IPS-18c (cell line): ENCODE results near the gene CHST13.
"Not testable (repeated sequence)": the region's sequence is repeated elsewhere in the genome, so short reads cannot be mapped to it uniquely, and the experiment has no call there.

Source experiments
- H3K4me3 ChIP-seq: 2 replicates; pipeline ENCODE4 v1.7.0; 2013; ENCODE audit warnings: low read depth, mild to moderate bottlenecking, low read length, moderate library complexity; ENCODE audit not compliant: insufficient read depth
- H3K9me3 ChIP-seq: one replicate; pipeline ENCODE4 v1.6.1; 2013; ENCODE audit warnings: mild to moderate bottlenecking, low read length, moderate library complexity; ENCODE audit not compliant: control insufficient read depth, insufficient read depth

CHST13 gene

DNA sequence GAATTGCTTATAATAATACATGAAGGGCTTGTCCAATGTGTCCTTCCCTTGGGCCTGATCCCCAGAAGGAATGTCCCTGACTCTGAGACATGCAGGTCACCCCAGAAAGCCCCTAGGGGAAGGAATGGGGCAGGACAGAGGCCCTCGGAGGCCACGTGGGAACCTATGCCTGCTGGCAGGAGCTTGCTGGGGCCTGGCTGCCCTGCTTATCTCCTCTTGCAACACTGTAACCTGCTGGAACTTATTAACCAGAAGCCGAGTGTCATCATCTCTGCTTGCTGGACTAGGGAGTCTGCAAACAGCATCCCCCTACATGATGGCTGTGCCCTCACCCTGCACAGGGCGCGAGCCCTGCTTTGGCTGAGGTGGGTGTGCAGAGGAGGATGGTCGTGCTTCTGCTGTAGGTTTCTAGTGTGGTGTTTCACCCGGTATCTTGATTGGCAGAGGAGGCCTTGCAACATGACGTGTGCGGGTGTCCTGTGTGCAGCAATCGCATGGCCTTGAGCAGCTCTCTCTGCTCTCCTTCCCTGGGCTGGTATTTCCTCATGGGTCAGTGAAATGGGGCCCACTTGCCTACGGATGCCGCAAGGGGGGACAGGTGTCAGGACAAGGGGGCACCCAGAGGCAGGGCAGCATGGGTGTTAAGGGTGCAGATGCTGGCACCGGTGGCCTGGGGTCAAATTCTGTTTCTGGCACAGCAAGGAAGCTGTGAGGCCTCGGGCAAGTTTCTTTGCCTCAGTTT, 5.0 kb downstream of the CHST13 start:
- H3K9me3 ChIP-seq = no peaks in the 10 kb centered on the region
- no peak overlapping the region; the same call in 1 of the 2 replicates for H3K4me3 ChIP-seq

DNA sequence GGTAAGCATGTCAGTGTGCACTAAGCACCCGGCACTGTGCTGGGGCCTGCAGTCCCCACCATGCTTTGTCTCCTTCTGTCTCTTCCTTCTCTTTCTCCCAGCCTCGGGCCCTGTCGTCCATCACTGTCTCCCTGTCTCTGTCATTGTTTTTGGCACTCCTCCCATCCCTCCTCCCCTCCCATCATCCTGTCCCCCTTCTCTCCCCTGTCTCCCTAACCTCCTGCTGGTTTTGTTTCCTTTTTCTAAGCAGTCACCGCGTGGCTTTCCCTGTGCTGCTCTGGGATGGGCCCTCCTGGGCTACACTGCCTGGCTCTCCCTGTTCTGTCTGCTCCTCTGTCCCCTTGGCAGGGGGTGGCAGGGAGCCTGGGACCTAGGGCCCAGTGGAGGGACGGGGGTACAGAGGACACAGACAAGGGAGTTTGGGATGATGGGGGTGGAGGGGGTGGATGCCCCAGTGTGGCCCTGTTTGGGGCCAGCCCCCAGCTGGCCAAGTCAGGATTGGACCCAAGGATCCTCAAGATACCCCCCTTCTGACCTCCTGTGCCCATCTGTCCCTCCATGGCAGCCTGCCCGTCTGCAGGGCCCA, 5.7 kb downstream of the CHST13 start:
- H3K4me3 ChIP-seq = no peak overlapping the region

DNA sequence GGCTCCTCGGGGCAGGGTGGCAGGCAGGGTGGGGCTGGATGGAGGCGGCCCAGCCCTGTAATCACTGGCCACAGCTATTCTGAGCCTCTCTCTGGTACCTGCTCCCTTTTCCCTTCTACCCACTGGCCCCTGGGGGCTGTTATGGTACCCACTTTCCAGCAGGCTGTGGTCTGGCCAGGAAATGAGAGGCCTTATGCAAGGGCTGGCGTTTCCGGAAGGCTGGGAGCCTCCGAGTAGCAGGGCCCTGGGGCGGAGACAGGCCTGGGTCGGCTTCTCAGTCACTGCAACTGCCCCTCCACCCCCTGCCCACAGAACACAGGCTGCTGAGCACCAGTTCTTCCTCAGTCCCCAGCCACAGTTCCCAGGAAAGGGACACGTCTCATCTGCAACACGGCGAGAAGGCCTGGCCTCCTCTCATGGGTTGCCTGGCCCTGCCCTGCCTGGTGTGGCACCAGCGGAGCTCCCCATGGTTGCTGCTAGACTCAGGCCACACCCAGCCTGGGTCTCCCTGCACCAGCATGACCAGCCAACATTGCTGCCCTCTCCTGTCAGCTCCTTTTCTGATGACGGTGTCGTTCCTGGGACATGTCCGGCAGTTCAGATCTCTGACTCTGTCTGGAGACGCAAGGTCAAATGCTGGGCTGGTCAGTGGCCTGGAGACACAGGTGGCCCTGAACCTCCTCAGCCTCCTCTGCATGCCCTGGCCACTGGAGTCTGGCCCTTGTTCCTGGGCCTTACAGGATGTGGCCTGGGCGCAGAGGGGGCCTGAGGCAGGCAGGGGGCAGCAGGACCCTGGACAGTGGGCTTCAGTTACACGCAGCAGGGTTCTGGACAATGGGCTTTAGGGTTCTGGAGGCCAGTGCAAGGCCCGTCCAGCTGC, 6.5 kb downstream of the CHST13 start:
- no peaks in the 10 kb centered on the region for H3K9me3 ChIP-seq
- H3K4me3 ChIP-seq = no peak overlapping the region

More for the DNA sequence above, 5.7 kb downstream of the CHST13 start:
- no peaks in the 10 kb centered on the region for H3K9me3 ChIP-seq

DNA sequence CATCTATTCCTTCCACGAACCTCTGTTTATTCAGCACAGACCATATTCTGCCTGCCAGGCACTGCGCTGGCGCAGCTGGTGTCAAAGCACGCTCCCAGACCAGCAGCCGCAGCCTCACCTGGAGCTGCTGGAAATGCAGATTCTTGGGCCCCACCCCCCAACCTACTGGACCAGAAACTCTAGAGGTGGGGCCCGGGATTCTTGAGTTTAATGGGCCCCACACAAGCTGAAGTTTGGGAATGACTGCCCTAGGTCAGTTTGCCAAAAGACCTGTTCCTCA, 7.0 kb downstream of the CHST13 start:
- no peak overlapping the region for H3K4me3 ChIP-seq
- no peaks in the 10 kb centered on the region for H3K9me3 ChIP-seq

DNA sequence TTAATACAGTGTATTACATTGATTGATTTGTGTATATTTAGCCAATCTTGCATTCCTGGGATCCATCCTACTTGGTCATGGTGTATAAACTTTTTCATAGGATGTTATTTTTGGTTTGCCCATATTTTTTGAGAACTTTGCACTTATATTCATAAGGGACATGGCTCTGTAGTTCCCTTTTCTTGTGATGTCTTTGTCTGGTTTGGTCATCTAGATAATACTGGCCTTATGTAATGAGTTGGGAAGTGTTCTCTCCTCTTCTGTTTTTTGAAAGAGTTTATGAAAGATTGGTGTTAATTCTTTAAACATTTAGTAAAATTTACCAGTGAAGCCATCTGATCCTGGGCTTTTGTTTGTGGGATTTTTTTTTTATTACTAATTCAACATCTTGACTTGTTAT, 9.6 kb downstream of the CHST13 start:
- Histone ChIP-seq H3K9me3 (no peaks in the 10 kb centered on the region), H3K4me3 (no peak overlapping the region)

DNA sequence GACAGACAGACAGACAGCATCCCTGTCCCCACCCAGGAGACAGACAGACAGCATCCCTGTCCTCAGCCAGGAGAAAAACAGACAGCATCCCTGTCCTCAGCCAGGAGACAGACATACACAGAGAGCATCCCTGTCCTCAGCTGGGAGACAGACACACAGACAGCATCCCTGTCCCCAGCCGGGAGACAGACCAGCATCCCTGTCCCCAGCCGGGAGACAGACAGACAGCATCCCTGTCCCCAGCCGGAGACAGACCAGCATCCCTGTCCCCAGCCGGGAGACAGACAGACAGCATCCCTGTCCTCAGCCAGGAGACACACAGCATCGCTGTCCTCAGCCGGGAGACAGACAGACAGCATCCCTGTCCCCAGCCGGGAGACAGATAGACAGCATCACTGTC, 10.8 kb downstream of the CHST13 start:
- not testable (repeated sequence) for H3K4me3 ChIP-seq, H3K9me3 ChIP-seq

DNA sequence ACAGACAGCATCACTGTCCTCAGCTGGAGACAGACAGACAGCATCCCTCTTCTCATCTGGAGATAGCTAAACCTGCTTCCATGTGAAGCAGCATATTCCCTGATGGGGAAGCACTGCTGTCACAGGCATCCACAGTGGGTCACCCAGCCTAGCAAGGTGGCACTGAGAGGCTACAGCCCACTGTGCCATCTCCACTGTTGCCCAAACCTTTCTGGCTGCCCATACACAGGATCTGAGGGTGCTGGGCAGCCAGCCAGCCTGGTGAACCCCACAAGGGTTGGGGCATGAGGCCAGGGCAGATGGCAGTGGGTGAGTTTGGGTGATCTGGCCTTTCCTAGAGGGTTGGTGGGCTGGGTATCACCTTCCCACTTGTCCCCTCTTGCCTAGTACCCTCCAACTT, 11.7 kb downstream of the CHST13 start:
- no peak overlapping the region for H3K4me3 ChIP-seq
- no peaks in the 10 kb centered on the region for H3K9me3 ChIP-seq

DNA sequence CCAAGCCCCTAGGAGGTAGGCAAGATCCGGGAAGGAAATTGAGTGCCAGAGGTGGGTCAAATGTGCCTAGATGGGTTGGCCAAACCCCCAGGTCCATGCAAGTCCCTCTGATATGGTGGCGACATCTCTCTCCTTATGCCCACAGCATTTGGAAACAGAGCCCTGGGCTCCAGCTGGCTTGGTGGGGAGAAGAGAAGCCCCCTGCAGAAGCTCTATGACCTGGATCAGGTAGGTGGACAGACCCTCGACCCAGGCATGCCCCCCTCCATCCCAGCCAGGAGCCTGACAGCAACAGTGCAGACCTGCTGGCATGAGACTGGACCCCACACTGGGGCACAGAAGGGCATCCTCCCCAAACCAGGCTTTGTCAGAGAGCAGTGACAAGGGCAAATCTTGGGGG, 12.2 kb downstream of the CHST13 start:
- peaks cover 1% of the 10 kb centered on the region for H3K9me3 ChIP-seq
- no peak overlapping the region for H3K4me3 ChIP-seq

DNA sequence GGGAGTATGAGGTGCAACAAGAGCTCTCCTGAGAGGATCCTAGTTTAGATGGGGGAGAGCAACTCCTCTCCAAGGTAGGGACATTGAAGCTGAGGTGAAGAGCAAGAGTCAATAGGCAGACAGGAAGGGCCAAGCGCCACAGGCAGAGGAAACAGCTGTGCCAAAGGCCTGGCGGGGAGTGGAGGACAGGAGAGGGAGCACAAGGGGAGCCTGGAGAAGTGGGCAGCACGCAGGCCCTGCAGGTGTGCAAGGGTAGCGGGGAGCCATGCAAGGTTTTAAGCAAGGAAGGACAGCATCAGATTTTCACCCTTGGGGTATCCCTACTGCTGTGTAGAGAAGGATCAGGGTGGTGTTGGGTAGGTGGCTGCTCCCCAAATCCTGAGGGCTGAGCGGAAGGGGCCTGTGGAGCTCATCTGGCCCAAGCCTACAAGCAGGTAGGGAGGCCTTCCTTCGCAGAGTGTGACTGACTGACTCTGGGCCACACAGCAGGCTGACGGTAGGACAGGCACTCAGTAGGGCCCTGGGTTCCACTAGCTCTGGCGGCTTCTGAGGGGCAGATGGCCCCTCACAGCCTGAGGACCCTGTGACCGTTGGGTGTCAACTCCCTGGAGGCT, 13.3 kb downstream of the CHST13 start:
- Histone ChIP-seq H3K4me3 (no peak overlapping the region), H3K9me3 (peaks cover 2% of the 10 kb centered on the region)

DNA sequence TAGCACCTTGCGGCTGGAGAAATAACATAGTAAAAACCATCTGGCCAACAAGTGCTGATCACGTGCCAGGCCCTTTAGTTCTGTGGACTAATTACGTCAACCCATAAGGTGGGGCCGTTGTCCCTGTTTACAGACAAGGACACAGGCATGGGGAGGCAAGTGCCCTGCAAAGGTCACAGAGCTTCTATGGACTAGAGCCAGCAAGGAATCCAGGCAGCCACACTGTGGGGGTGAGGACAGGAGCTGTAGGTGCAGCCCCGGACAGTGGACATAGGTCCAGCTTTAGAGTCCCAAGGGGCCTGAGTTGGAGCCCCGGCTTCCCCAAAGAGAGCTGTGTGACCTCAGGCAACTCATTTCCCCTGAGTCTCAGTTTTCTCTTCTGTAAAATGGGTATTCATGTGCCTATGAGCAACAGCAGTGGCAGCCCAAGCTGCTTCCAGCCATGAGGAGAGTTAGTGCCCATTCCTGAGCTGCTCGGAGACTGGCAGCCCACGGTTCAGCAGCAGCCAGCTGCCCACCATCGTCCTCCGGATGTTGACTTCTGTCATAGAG, 13.9 kb downstream of the CHST13 start:
- Histone ChIP-seq H3K4me3 (no peak overlapping the region), H3K9me3 (peaks cover 2% of the 10 kb centered on the region)

DNA sequence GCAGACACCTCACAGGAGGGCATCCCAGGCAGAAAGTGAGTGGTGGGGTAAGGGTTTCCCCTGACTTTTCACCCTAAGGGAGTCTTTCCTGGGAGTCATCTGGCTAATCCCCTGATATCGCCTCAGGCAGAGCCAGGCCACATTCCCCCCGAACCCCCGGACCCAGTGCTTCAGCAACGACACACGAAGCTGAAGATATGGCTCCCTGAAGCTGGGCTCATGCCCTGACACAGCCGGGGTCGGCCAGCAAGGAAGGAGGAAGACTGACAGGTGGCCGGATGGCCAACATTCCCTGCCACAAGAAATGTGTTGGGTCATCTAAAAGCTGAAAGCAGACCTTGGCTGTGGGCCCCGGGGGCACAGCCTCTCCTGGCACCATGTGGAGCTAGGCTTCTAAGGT, 14.4 kb downstream of the CHST13 start:
- peaks cover 2% of the 10 kb centered on the region for H3K9me3 ChIP-seq
- H3K4me3 ChIP-seq = no peak overlapping the region

DNA sequence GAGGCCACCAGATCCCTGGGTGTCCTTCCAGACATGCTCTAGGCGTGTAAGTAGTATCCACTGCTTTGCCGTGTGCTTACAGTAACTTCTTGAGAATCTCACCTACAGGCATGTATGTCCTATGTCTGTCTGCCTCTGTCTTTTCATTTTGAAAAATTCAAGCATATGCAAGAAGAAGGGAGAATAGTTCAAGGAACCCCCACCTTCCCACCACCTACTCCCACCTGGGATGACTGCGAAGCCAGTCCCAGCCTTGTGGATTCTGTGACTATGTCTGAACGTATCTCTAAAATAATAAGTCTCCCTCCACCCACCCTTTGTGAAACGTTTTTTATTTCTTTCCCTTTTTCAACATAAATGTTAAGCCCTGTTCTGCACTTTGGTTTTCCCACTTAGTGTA, 15.0 kb downstream of the CHST13 start:
- H3K9me3 ChIP-seq = peaks cover 2% of the 10 kb centered on the region
- no peak overlapping the region for H3K4me3 ChIP-seq

DNA sequence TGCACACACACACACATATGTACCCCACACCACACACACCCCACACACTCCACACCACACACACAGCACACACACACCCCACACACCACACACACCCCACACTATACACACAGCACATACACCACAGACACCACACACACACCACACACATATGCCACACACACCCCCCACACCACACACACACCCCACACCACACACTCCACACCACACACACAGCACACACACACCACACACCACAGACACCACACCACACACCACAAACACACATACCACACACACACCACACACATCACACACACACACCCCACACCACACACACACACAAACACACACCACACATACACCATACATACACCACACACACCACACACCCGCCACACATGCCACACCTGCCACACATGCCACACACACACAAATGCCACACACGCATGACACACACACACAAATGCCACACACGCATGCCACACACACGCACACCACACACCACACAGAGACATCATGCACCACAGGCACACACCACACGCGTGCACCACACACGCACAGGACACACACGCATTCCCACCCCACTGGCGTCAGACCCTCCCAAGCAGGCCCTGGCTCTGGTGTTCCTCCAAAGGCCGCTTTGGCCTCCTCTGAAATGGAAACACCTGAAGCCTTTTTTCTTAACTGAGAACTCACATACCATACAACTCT, 15.7 kb downstream of the CHST13 start:
- H3K4me3 ChIP-seq = no peak overlapping the region
- peaks cover 2% of the 10 kb centered on the region for H3K9me3 ChIP-seq

DNA sequence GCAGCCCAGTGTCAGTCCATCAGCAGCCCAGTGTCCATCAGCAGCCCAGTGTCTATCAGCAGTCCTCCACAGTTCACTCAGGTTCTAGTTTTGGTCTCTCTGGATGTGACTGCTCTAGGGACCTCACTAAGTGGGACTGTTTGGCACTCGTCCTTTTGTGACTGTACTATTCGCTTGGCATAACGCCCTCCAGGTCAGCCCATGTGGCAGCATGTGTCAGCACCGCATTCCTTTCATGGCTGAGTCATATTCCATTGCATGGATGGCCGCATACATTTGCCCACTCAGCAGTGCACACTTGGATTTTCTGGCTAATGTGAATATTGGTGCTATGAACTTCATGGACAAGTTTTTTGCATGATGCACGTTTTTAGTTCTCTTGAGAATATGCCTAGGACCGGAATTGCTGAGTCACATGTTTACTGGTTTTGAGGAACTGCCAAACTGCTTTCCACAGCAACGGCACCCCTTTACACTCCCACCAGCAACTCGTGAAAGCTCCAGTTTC, 16.4 kb downstream of the CHST13 start:
- Histone ChIP-seq H3K4me3 (no peak overlapping the region), H3K9me3 (peaks cover 2% of the 10 kb centered on the region)

DNA sequence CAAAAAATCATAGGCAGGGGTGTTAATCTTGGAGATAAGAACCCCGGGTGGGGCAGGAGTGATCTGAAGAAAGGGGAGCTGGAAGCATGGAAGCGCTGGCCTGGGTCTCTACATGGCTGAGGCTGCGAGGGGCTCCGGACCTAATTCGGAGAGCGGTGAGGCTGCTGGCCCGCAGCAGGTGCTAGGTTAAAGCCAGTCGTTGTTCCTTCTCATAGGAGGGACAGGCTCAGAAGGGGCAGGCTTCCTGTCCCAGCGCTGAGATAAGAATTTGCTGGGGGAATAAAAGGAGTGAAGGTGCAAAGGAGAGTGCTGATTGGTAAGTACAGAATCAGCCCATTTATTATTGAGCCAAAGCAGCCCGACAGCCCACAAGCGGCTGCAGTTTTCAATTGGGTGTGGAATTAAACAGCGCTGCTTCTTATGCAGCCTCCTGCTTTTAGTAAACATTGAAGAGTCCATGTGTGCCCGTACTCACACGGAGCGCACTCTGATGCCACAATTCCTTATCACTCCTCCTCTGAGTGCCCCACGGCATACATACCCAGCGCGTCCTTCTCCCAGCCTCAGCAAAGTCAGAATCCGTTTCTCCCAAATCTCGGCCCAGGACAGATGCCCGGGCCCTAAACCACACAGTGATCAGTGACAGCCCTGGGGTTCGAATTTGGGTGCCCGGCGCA, 17.1 kb downstream of the CHST13 start:
- no peak overlapping the region for H3K4me3 ChIP-seq

DNA sequence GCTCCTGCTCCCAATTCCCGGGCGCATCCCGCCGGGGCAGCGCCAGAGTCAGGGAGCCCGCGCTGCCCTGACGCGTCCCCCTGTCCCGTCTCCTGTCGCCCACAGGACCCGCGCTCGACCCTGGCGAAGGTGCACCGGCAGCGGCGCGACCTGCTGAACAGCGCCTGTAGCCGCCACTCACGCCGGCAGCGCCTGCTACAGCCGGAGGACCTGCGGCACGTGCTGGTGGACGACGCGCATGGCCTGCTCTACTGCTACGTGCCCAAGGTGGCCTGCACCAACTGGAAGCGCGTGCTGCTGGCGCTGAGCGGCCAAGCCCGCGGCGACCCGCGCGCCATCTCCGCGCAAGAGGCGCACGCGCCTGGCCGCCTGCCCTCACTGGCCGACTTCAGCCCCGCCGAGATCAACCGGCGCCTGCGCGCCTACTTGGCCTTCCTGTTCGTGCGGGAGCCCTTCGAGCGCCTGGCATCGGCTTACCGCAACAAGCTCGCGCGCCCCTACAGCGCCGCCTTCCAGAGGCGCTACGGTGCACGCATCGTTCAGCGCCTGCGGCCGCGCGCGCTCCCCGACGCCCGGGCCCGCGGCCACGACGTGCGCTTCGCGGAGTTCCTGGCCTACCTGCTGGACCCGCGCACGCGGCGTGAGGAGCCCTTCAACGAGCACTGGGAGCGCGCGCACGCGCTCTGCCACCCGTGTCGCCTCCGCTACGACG, 17.8 kb downstream of the CHST13 start:
- Histone ChIP-seq H3K4me3 (no peak overlapping the region), H3K9me3 (peaks cover 2% of the 10 kb centered on the region)

More for the DNA sequence above, 17.1 kb downstream of the CHST13 start:
- peaks cover 2% of the 10 kb centered on the region for H3K9me3 ChIP-seq
